HG03442 (cell line): ENCODE measurements around the gene SPSB1.

Source experiments
- ATAC-seq: cut with Tn5 transposase; IDR thresholded peaks from one replicate; pipeline ENCODE4 v1.9.1; 2021; ENCODE audit warnings: mild to moderate bottlenecking, moderate library complexity; ENCODE audit not compliant: unreplicated experiment

Gene SPSB1

DNA sequence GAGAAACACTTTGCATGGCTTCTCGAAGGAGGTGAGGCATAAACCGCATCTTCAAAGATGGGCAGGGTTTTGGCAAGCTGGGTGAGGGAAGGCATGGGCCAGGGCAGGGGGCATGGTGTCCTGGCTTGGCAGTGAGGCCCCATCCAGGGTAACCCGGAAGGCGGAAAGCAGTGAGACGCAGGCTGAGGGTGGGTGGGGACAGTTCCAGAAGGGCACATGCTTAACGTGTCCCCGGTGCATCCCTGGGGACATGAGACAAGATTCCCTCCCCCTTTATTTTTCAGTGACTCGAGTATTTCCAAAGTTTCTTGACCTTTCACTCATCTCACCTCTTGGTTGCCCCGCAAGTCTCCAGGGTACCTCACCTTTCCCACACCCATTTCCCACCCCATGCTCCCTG lies 123.8 kb downstream of the SPSB1 start:
- no peak for ATAC-seq

DNA sequence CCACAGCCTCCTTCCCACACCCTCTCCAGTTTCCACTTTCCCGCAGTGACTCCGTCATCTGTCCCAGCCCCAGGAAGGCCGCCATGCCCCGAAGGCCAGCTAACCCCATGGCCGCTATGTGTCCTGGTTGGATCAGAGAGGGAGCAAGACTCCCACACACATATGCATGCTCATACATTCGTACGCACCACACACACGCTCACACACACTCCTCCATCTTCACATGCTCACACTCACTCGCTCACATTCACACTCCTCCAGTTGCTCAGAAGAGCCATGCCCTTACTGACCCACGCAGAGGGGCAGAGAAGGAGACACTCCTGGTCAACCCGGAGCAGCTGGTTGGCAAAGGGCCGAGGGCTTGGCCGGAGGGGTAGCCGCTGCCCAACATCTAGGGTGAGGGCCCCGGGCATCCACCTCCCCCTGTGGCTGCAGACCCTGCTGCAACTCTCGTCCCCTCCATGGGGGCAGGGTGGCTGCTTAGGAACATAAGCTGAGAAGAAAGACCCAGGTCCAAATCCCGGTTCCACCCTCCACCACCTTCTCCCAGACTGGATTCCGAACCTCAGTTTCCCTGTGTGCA lies 124.3 kb downstream of the SPSB1 start:
- ATAC-seq, result no peak

DNA sequence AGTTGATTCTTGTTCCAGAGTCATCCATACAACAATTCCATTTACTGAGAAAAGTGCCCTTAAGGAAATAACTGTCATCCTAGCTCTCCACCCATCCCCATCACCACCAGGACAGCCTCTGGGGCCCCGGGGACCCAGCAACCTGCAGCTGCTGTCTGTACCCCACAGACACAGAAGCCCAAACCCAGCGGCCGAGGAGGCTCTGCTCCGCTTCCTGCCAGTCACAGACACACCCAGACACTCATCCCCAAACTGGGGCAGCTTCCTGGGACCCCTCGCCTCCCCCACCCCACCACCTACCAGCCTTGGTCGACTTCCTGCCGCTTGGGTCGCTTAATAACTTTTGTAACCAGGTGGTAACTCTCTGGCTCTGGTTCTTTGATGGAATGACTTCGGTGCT lies 125.0 kb downstream of the SPSB1 start:
- no peak for ATAC-seq

DNA sequence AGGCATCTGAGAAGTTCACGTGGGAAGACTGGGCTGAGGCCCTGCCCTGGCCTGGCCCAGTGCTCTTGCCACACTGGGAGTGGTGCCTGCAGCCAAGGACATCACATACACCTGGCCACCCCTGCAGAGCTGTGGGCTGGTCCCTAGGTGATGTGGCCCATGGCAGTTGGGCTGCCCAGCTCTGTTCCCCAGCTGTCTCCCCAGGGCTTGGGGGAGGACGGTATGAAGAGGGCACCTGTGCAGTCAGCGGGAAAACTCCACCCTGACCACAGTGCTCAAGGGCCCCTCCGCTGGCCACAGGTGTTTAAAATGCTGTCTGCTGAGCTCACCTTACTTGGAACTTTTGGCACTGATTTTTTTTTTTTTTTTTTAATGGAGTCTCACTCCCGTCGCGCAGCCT lies 126.2 kb downstream of the SPSB1 start:
- no peak for ATAC-seq
